BLaER1 (cell line): Measurements from ENCODE around the gene PRICKLE2.

Experiments used
- H3K27ac ChIP-seq: shearing (Covaris generic); formaldehyde crosslinking; 2 replicates; pipeline ENCODE4 v1.8.1; 2022
- H3K27me3 ChIP-seq: shearing (Covaris generic); formaldehyde crosslinking; 2 replicates; pipeline ENCODE4 v1.8.1; 2022
- H3K36me3 ChIP-seq: shearing (Covaris generic); formaldehyde crosslinking; 2 replicates; pipeline ENCODE4 v1.8.1; 2022
- H3K4me1 ChIP-seq: shearing (Covaris generic); formaldehyde crosslinking; 2 replicates; pipeline ENCODE4 v1.8.1; 2022
- H3K4me2 ChIP-seq: shearing (Covaris generic); formaldehyde crosslinking; 2 replicates; pipeline ENCODE4 v1.8.1; 2022
- H3K4me3 ChIP-seq: shearing (Covaris generic); formaldehyde crosslinking; 2 replicates; pipeline ENCODE4 v1.8.1; 2022
- H3K9ac ChIP-seq: shearing (Covaris generic); formaldehyde crosslinking; 2 replicates; pipeline ENCODE4 v1.8.1; 2022
- H3K9me3 ChIP-seq: shearing (Covaris generic); formaldehyde crosslinking; 2 replicates; pipeline ENCODE4 v1.8.1; 2022
- H4K20me1 ChIP-seq: shearing (Covaris generic); formaldehyde crosslinking; 2 replicates; pipeline ENCODE4 v1.8.1; 2022
- Cebpa-rat ChIP-seq: shearing (Covaris generic); IDR thresholded peaks from 2 replicates; pipeline ENCODE4 v1.8.1; 2022

PRICKLE2 gene

GRCh38 chr3:64125561-64125960 lies 99.7 kb downstream of the PRICKLE2 start:
- Histone ChIP-seq H4K20me1 (no peaks in the 10 kb centered on the region), H3K27me3 (no peaks in the 10 kb centered on the region), H3K9ac (no peak overlapping the region), H3K4me3 (no peak overlapping the region), H3K4me1 (no peaks in the 10 kb centered on the region), H3K36me3 (no peaks in the 10 kb centered on the region), H3K9me3 (peaks cover 4% of the 10 kb centered on the region; the same call in 1 of the 2 replicates), H3K27ac (no peak overlapping the region), H3K4me2 (no peak overlapping the region)
- no peak for TF ChIP-seq Cebpa-rat

GRCh38 chr3:64123931-64124330 lies 101.3 kb downstream of the PRICKLE2 start:
- H3K27ac ChIP-seq, result no peak overlapping the region
- H3K27me3 ChIP-seq, result no peaks in the 10 kb centered on the region
- H3K9ac ChIP-seq, result no peak overlapping the region
- H3K4me1 ChIP-seq, result no peaks in the 10 kb centered on the region
- no peak overlapping the region for H3K4me3 ChIP-seq
- peaks cover 4% of the 10 kb centered on the region; the same call in 1 of the 2 replicates for H3K9me3 ChIP-seq
- H3K36me3 ChIP-seq, result no peaks in the 10 kb centered on the region
- no peaks in the 10 kb centered on the region for H4K20me1 ChIP-seq
- no peak overlapping the region for H3K4me2 ChIP-seq
- TF ChIP-seq Cebpa-rat, result no peak

- Histone ChIP-seq H3K9me3 (peaks cover 4% of the 10 kb centered on the region; the same call in 1 of the 2 replicates), H3K36me3 (no peaks in the 10 kb centered on the region), H3K4me2 (no peak overlapping the region), H3K4me1 (no peaks in the 10 kb centered on the region), H3K27me3 (no peaks in the 10 kb centered on the region), H3K9ac (no peak overlapping the region), H3K27ac (no peak overlapping the region), H3K4me3 (no peak overlapping the region), H4K20me1 (no peaks in the 10 kb centered on the region)
- no peak for TF ChIP-seq Cebpa-rat
These were observed 102.8 kb downstream of the PRICKLE2 start for GRCh38 chr3:64122476-64122875.

- no peak for TF ChIP-seq Cebpa-rat
- Histone ChIP-seq H3K4me1 (no peaks in the 10 kb centered on the region), H4K20me1 (no peaks in the 10 kb centered on the region), H3K9ac (no peak overlapping the region), H3K36me3 (no peaks in the 10 kb centered on the region), H3K27ac (no peak overlapping the region), H3K9me3 (peaks cover 4% of the 10 kb centered on the region; the same call in 1 of the 2 replicates), H3K4me3 (no peak overlapping the region), H3K27me3 (no peaks in the 10 kb centered on the region), H3K4me2 (no peak overlapping the region)
These were observed 103.4 kb downstream of the PRICKLE2 start for GRCh38 chr3:64121750-64122311.

GRCh38 chr3:64120876-64121275 lies 104.4 kb downstream of the PRICKLE2 start:
- H3K36me3 ChIP-seq, result no peaks in the 10 kb centered on the region
- no peaks in the 10 kb centered on the region for H4K20me1 ChIP-seq
- H3K27me3 ChIP-seq, result no peaks in the 10 kb centered on the region
- H3K4me1 ChIP-seq, result no peaks in the 10 kb centered on the region
- no peak overlapping the region for H3K4me2 ChIP-seq
- no peak overlapping the region for H3K27ac ChIP-seq
- no peak overlapping the region for H3K4me3 ChIP-seq
- no peak overlapping the region for H3K9ac ChIP-seq
- peaks cover 4% of the 10 kb centered on the region; the same call in 1 of the 2 replicates for H3K9me3 ChIP-seq
- TF ChIP-seq Cebpa-rat, result no peak

GRCh38 chr3:64117483-64117882 lies 107.8 kb downstream of the PRICKLE2 start:
- no peak overlapping the region for H3K4me3 ChIP-seq
- H3K27ac ChIP-seq, result no peak overlapping the region
- no peaks in the 10 kb centered on the region for H3K27me3 ChIP-seq
- no peak overlapping the region for H3K4me2 ChIP-seq
- no peaks in the 10 kb centered on the region for H3K4me1 ChIP-seq
- no peaks in the 10 kb centered on the region for H3K36me3 ChIP-seq
- no peak for TF ChIP-seq Cebpa-rat
- H3K9ac ChIP-seq, result no peak overlapping the region
- peaks cover 26% of the 10 kb centered on the region for H3K9me3 ChIP-seq
- no peaks in the 10 kb centered on the region for H4K20me1 ChIP-seq

- Histone ChIP-seq H4K20me1 (no peaks in the 10 kb centered on the region), H3K9me3 (peaks cover 26% of the 10 kb centered on the region), H3K27me3 (no peaks in the 10 kb centered on the region), H3K4me2 (no peak overlapping the region), H3K4me3 (no peak overlapping the region), H3K36me3 (no peaks in the 10 kb centered on the region), H3K27ac (no peak overlapping the region), H3K9ac (no peak overlapping the region), H3K4me1 (no peaks in the 10 kb centered on the region)
- TF ChIP-seq Cebpa-rat, result no peak
These were observed 110.6 kb downstream of the PRICKLE2 start for GRCh38 chr3:64114651-64115050.

- no peak overlapping the region for H3K27ac ChIP-seq
- H3K36me3 ChIP-seq, result no peaks in the 10 kb centered on the region
- no peak overlapping the region for H3K9ac ChIP-seq
- no peak overlapping the region for H3K4me3 ChIP-seq
- H3K4me2 ChIP-seq, result no peak overlapping the region
- H4K20me1 ChIP-seq, result no peaks in the 10 kb centered on the region
- H3K9me3 ChIP-seq, result peaks cover 26% of the 10 kb centered on the region
- H3K27me3 ChIP-seq, result no peaks in the 10 kb centered on the region
- no peaks in the 10 kb centered on the region for H3K4me1 ChIP-seq
- TF ChIP-seq Cebpa-rat, result no peak
These were observed 113.4 kb downstream of the PRICKLE2 start for GRCh38 chr3:64111872-64112271.

GRCh38 chr3:64111083-64111482 lies 114.2 kb downstream of the PRICKLE2 start:
- Histone ChIP-seq H3K9me3 (peaks cover 26% of the 10 kb centered on the region), H4K20me1 (no peaks in the 10 kb centered on the region), H3K36me3 (no peaks in the 10 kb centered on the region), H3K27ac (no peak overlapping the region), H3K27me3 (no peaks in the 10 kb centered on the region), H3K4me2 (no peak overlapping the region), H3K4me1 (no peaks in the 10 kb centered on the region), H3K9ac (no peak overlapping the region), H3K4me3 (no peak overlapping the region)
- no peak for TF ChIP-seq Cebpa-rat

- H4K20me1 ChIP-seq, result no peaks in the 10 kb centered on the region
- no peaks in the 10 kb centered on the region for H3K4me1 ChIP-seq
- no peaks in the 10 kb centered on the region for H3K36me3 ChIP-seq
- TF ChIP-seq Cebpa-rat, result no peak
- H3K4me3 ChIP-seq, result no peak overlapping the region
- H3K9ac ChIP-seq, result no peak overlapping the region
- H3K27ac ChIP-seq, result no peak overlapping the region
- H3K4me2 ChIP-seq, result no peak overlapping the region
- no peaks in the 10 kb centered on the region for H3K27me3 ChIP-seq
- peaks cover 20% of the 10 kb centered on the region for H3K9me3 ChIP-seq
These were observed 115.2 kb downstream of the PRICKLE2 start for GRCh38 chr3:64110071-64110470.

GRCh38 chr3:64109438-64109837 lies 115.8 kb downstream of the PRICKLE2 start:
- Histone ChIP-seq H3K4me3 (no peak overlapping the region), H3K4me2 (no peak overlapping the region), H3K27ac (no peak overlapping the region), H3K4me1 (no peaks in the 10 kb centered on the region), H3K9me3 (peaks cover 14% of the 10 kb centered on the region; the same call in 1 of the 2 replicates), H3K9ac (no peak overlapping the region), H3K27me3 (no peaks in the 10 kb centered on the region), H3K36me3 (no peaks in the 10 kb centered on the region), H4K20me1 (no peaks in the 10 kb centered on the region)
- TF ChIP-seq Cebpa-rat, result no peak
